HCT116 (cell line): Measurements from ENCODE around the gene SENP8. TPM values are rescaled to one million over a fixed set of nuclear protein-coding genes. Genes with fewer than 3 reads are reported as not detected.
"Not testable (repeated sequence)": the region's sequence is repeated elsewhere in the genome, so short reads cannot be mapped to it uniquely, and the experiment has no call there.

Source experiments
- ATAC-seq: fragments of 200-7000 bp; cut with Tn5 transposase; 2 replicates; pipeline ENCODE4 v1.9.1; 2020; ENCODE audit warnings: mild to moderate bottlenecking, moderate library complexity
- BruUV-seq: library from RNA; stranded (reverse); fragments of 400-500 nt; replicated peaks from 2 replicates; lab custom pipeline; 2021; lab: Mats Ljungman, UMichigan
- CTCF ChIA-PET: fragments of 300-600 bp; sonication (Branson Sonifier 250); formaldehyde crosslinking; loops from one replicate; lab custom pipeline; 2021; ENCODE audit warnings: antibody characterized with exemption; lab: Charles Lee
- POLR2A ChIA-PET: fragments of 300-600, 350-600 bp; sonication (Branson Sonifier 250); formaldehyde crosslinking; loops from one replicate; lab custom pipeline; 2021; ENCODE audit warnings: antibody characterized with exemption; lab: Charles Lee
- RAD21 ChIA-PET, 2 experiments: fragments of 300-600 bp; sonication (Branson Sonifier 250); formaldehyde crosslinking; loops; one replicate each; lab custom pipeline; 2023; ENCODE audit warnings: low total read pairs in 2 of 2; ENCODE audit not compliant: uncharacterized antibody in 2 of 2, unreplicated experiment in 2 of 2, low non-redundant PET in 1 of 2; lab: Charles Lee
- DNase-seq: peaks from one replicate; pipeline ENCODE4 v3.0.0-alpha.2; 2010; ENCODE audit warnings: low read depth, low spot score
- H2AFZ ChIP-seq: fragments of 200-600 bp; shearing (Covaris generic), sonication (generic); 2 replicates; pipeline ENCODE4 v1.6.1; 2017; ENCODE audit warnings: low read depth, mixed run types, mixed read lengths, antibody characterized with exemption, low read length; ENCODE audit not compliant: poor library complexity, severe bottlenecking
- H3K27ac ChIP-seq: 2 replicates; pipeline ENCODE4 v1.5.1; 2012; ENCODE audit warnings: low read depth, low read length
- H3K27me3 ChIP-seq: fragments of 200-600 bp; sonication (generic); 2 replicates; pipeline ENCODE4 v1.6.1; 2016; ENCODE audit warnings: mixed run types, low read length, mixed read lengths; ENCODE audit not compliant: insufficient read depth
- H3K36me3 ChIP-seq, 2 experiments: fragments of 200-500 bp in 1 of 2; fragments of 200-600 bp in 1 of 2; sonication (Bioruptor generic) in 1 of 2; sonication (generic) in 1 of 2; 2 replicates each; pipeline versions ENCODE4 v1.5.1 to v1.6.1; 2014 to 2016; ENCODE audit warnings: low read length in 2 of 2, inconsistent platforms in 1 of 2, mixed read lengths in 1 of 2, mixed run types in 1 of 2; ENCODE audit not compliant: insufficient read depth in 2 of 2, control insufficient read depth in 1 of 2
- H3K4me1 ChIP-seq, 2 experiments: fragments of 200-600 bp in 1 of 2; sonication (generic) in 1 of 2; 2 replicates each; pipeline versions ENCODE4 v1.5.1 to v1.6.1; 2012 to 2017; ENCODE audit warnings: low read length in 2 of 2, inconsistent platforms in 1 of 2, mild to moderate bottlenecking in 1 of 2, mixed read lengths in 1 of 2, mixed run types in 1 of 2, moderate library complexity in 1 of 2; ENCODE audit not compliant: insufficient read depth in 2 of 2, control insufficient read depth in 1 of 2
- H3K4me2 ChIP-seq: fragments of 200-600 bp; sonication (generic); 2 replicates; pipeline ENCODE4 v1.6.1; 2017; ENCODE audit warnings: mixed run types, low read length, mixed read lengths
- H3K4me3 ChIP-seq, 2 experiments: fragments of 200-600 bp in 1 of 2; sonication (generic) in 1 of 2; replicated peaks in 1 of 2; 2 replicates each; pipeline ENCODE4 v1.5.1; 2011 to 2016; ENCODE audit warnings: low read length in 2 of 2, control low read depth in 1 of 2, low read depth in 1 of 2, mild to moderate bottlenecking in 1 of 2, mixed read lengths in 1 of 2, mixed run types in 1 of 2
- H3K79me2 ChIP-seq: fragments of 200-600 bp; sonication (generic); 2 replicates; pipeline ENCODE4 v1.6.1; 2017; ENCODE audit warnings: mild to moderate bottlenecking, mixed run types, low read length, moderate library complexity, mixed read lengths; ENCODE audit not compliant: insufficient read depth
- H3K9ac ChIP-seq: fragments of 200-600 bp; sonication (generic); 2 replicates; pipeline ENCODE4 v1.6.1; 2016; ENCODE audit warnings: low read length, mixed read lengths
- H3K9me2 ChIP-seq: fragments of 200-600 bp; sonication (generic), shearing (Covaris generic); 2 replicates; pipeline ENCODE4 v1.6.1; 2017; ENCODE audit warnings: mixed run types, mild to moderate bottlenecking, moderate library complexity; ENCODE audit not compliant: insufficient read depth
- H3K9me3 ChIP-seq, 2 experiments: fragments of 200-500 bp in 1 of 2; fragments of 200-600 bp in 1 of 2; sonication (Bioruptor generic) in 1 of 2; sonication (generic) in 1 of 2; 2 replicates each; pipeline ENCODE4 v1.6.1; 2014 to 2017; ENCODE audit warnings: low read length in 2 of 2, mixed read lengths in 2 of 2, inconsistent platforms in 1 of 2, low read depth in 1 of 2, mild to moderate bottlenecking in 1 of 2, mixed run types in 1 of 2, moderate library complexity in 1 of 2; ENCODE audit not compliant: control insufficient read depth in 1 of 2, insufficient read depth in 1 of 2
- H4K20me1 ChIP-seq: fragments of 200-600 bp; sonication (generic), shearing (Covaris generic); 2 replicates; pipeline ENCODE4 v1.6.1; 2017; ENCODE audit warnings: mixed run types, mild to moderate bottlenecking, moderate library complexity; ENCODE audit not compliant: insufficient read depth
- CTCF ChIP-seq, 3 experiments: fragments of 200-600 bp in 1 of 3; sonication (generic) in 1 of 3; IDR thresholded peaks in 2 of 3; conservative IDR thresholded peaks in 1 of 3; 2 replicates each; pipeline ENCODE4 v1.5.1; 2012 to 2017; ENCODE audit warnings: low read depth in 2 of 3, low read length in 2 of 3, antibody characterized with exemption in 1 of 3, borderline replicate concordance in 1 of 3, control low read depth in 1 of 3, mild to moderate bottlenecking in 1 of 3, mixed read lengths in 1 of 3, mixed run types in 1 of 3, moderate library complexity in 1 of 3; ENCODE audit not compliant: insufficient read depth in 1 of 3
- intact Hi-C: fragments of 100-400 bp; cut with micrococcal nuclease; formaldehyde crosslinking; loops from 2 replicates; pipeline ENCODE4 v1.10.0; 2022
- total RNA-seq: library from RNA; stranded (reverse); gene quantifications from one replicate; pipeline ENCODE4 v1.2.1, GENCODE V29; 2021; ENCODE audit not compliant: unreplicated experiment

Gene SENP8
- total RNA-seq, 1 experiment from 2014 or later, result 3.8 TPM

- Histone ChIP-seq H3K9me2 (no peaks in the 10 kb centered on the region), H3K79me2 (0 out of 2 replicates have a peak, but pooled peaks cover 5% of the 10 kb centered on the region), H3K27ac (no peak overlapping the region), H3K9ac (no peak overlapping the region), H3K4me1 (no peaks in the 10 kb centered on the region), H3K9me3 (no peaks in the 10 kb centered on the region), H3K36me3 (no peaks in the 10 kb centered on the region), H4K20me1 (no peaks in the 10 kb centered on the region), H2AFZ (no peak overlapping the region), H3K4me3 (no peak overlapping the region), H3K27me3 (no peaks in the 10 kb centered on the region), H3K4me2 (no peak overlapping the region)
- ChIA-PET POLR2A (no interaction called here), CTCF (no interaction called here), RAD21 (no interaction called here)
- no TSS peak for BruUV-seq
- DNase-seq (no peak), ATAC-seq (no peak)
- no peak for TF ChIP-seq CTCF (IDR thresholded peaks at IDR 0.05 in 2 of 3, conservative IDR thresholded peaks at IDR 0.05 in 1 of 3; ENCODE audit: borderline replicate concordance in 1 of 3, insufficient read depth in 1 of 3, low read depth in 2 of 3, low read length in 2 of 3)
- intact Hi-C loops, result no loop called here
Measured at GRCh38 chr15:72070817-72071447, 47.3 kb upstream of the SENP8 start.

- ATAC-seq, H3K9me2 ChIP-seq, H3K27me3 ChIP-seq, H3K4me1 ChIP-seq, H4K20me1 ChIP-seq, CTCF ChIA-PET, intact Hi-C loops, DNase-seq, H3K9ac ChIP-seq, H3K9me3 ChIP-seq, H3K27ac ChIP-seq, H3K79me2 ChIP-seq, H3K4me3 ChIP-seq, POLR2A ChIA-PET, RAD21 ChIA-PET, H3K36me3 ChIP-seq, H2AFZ ChIP-seq, H3K4me2 ChIP-seq, BruUV-seq: not testable (repeated sequence)
Measured at GRCh38 chr15:72071448-72071825, 46.8 kb upstream of the SENP8 start.
